Omental fat pad (tissue), 4 donors: ENCODE data around the gene HOXB2. TPM values are rescaled to one million over a fixed set of nuclear protein-coding genes. Genes with fewer than 3 reads are reported as not detected.
"Not testable (repeated sequence)": the region's sequence is repeated elsewhere in the genome, so short reads cannot be mapped to it uniquely, and the experiment has no call there.

Source experiments
- ATAC-seq: fragments of 150-250 bp; one replicate; pipeline ENCODE4 v1.9.1; 2016; ENCODE audit warnings: mild to moderate bottlenecking, moderate library complexity; ENCODE audit not compliant: low FRiP score
- DNase-seq: peaks from one replicate; pipeline ENCODE4 v3.0.0-alpha.2; 2019; ENCODE audit warnings: low spot score
- total RNA-seq, 4 donors: library from RNA; depleted of rRNA; stranded (reverse); fragments of >200 nt; gene quantifications; one replicate each; pipeline ENCODE4 v1.1.0, GENCODE V29; 2016
- TF ChIP-seq, protein P1 (sequence below), 3 donors: fragments of 450-650 bp; IDR thresholded peaks; one replicate each; pipeline ENCODE4 v1.5.1; 2016 to 2017; ENCODE audit warnings: antibody characterized with exemption in 3 of 3, mild to moderate bottlenecking in 3 of 3, moderate library complexity in 2 of 3

The HOXB2 gene
- total RNA-seq, 4 donors from 2014 or later, result 9.7 to 35.2 (median 16.3) TPM

DNA sequence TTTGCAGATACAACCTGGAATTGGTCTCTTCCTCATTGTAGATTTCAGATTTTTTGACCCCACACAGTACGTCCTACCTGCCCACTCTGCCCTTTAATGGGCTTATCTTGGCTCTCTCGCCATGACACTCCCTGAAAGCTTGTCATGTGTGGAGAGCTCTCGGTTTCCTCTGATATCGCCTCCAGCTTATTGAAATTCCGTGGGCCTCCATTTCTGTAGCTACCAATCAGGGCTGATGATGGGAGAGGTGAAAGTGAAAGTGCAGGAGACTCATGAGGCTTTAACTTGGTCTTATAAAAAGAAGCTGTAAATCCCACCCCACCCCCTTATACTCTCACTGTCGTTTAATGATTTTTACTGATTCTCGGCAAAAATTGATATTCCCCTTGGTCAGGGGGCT, 31.8 kb downstream of the HOXB2 start:
- TF ChIP-seq, protein P1, sequence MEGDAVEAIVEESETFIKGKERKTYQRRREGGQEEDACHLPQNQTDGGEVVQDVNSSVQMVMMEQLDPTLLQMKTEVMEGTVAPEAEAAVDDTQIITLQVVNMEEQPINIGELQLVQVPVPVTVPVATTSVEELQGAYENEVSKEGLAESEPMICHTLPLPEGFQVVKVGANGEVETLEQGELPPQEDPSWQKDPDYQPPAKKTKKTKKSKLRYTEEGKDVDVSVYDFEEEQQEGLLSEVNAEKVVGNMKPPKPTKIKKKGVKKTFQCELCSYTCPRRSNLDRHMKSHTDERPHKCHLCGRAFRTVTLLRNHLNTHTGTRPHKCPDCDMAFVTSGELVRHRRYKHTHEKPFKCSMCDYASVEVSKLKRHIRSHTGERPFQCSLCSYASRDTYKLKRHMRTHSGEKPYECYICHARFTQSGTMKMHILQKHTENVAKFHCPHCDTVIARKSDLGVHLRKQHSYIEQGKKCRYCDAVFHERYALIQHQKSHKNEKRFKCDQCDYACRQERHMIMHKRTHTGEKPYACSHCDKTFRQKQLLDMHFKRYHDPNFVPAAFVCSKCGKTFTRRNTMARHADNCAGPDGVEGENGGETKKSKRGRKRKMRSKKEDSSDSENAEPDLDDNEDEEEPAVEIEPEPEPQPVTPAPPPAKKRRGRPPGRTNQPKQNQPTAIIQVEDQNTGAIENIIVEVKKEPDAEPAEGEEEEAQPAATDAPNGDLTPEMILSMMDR (IDR thresholded peaks at IDR 0.05), result no peak
- DNase-seq (no peak), ATAC-seq (no peak)

DNA sequence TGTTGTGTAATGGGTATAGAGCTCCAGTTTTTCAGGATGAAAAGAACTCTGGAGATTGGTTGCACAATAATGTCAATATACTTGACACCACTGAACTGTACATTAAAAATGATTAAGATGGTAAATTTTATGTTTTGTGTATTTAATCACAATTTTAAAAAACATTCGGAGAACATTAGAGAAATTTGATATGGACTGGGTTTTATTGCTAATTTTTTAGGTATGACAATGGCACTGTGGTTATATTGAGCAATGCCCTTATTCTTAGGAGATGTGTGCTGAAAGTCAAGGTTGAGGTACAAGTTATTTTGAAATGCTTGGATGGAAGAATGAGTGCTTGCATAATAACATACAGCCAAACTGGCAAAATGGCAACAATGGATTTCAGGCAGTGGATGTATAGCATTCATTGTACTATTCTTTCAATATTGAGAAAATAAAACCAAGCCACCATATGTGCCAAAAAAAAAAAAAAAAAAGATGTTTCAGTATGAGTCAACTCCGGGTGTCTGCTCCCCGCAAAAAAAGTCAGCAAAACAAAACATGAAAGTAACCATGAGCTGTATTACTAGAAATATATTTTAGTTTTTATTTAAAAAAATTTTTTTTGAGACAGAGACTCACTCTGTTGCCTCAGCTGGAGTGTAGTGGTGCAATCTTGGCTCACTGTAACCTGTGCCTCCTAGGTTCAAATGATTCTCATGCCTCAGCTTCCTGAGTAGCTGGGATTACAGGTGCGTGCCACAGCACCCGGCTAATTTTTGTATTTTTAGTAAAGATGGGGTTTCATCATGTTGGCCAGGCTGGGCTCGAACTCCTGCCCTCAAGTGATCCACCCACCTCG, 33.9 kb downstream of the HOXB2 start:
- no peak for ATAC-seq
- no peak for DNase-seq
- TF ChIP-seq, protein P1 (IDR thresholded peaks at IDR 0.05), result no peak

DNA sequence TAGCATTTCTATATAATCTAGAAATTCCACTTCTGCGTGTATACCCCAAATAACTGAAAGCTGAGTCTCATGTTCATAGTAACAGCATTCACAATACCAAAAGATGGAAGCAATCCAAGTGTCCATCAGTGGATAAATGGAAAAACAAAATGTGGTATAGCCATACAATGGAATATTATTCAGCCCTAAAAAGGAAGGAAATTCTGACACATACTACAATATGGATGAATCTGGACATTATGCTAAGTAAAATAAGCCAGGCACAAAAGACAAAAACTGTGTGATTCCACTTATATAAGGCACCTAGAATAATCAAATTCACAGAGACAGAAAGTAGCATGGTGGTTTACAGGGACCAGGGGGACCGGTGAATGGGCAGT, 34.5 kb downstream of the HOXB2 start:
- ATAC-seq (no peak), DNase-seq (no peak)
- TF ChIP-seq, protein P1 (IDR thresholded peaks at IDR 0.05), result no peak

DNA sequence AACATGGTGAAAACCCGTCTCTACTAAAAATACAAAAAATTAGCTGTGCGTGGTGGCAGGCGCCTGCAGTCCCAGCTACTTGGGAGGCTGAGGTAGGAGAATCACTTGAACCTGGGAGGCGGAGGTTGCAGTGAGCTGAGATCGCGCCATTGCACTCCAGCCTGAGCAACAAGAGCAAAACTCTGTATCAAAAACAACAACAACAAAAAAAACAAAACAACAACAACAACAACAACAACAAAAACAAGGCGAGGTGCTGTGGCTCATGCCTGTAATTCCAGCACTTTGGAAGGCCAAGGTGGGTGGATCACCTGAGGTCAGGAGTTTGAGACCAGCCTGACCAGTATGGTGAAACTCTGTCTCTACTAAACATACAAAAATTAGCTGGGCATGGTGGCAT, 35.2 kb downstream of the HOXB2 start:
- not testable (repeated sequence) for ATAC-seq, DNase-seq

DNA sequence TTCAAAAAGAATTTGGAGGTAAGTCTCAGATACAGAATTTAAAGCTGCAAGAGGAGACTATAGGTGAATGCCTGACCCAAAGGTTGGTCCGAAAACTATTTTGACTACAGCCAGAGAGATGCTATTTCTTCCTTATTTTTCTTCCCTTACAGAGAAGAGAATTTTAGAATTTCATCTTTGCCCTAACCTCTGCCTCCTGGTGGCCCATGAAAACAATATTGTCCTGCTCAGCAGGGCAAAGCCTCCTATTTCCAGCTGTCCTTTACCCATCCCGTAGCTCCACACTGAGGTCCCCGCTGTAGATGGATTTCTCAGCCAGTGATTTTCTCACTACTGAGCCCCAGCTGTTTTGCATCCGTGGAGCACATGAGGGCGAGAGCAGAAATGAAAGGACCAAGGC, 38.7 kb downstream of the HOXB2 start:
- ATAC-seq, result no peak
- TF ChIP-seq, protein P1 (IDR thresholded peaks at IDR 0.05), result no peak

DNA sequence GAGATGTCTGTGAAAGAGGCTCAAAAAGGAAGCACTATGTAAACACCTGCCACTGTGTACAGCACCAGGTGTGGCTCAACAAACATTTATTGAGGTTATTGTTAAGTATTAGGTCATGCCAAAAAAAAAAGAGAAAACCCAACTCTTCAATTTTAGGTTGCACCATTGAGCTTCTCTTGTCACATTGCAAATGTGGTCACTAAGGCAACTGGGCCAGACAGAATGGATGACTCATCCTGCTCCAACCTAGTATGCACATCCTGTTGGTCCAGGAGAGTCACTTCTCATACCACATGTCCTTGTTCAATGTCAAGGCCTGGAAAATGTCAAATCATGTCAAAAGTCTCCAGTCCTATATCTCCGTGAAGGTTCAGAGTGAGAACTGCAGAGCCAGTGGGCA, 39.1 kb downstream of the HOXB2 start:
- ATAC-seq, result peak; percentile 50
- TF ChIP-seq, protein P1 (IDR thresholded peaks at IDR 0.05), result no peak
- no peak for DNase-seq

More for the DNA sequence above, 38.7 kb downstream of the HOXB2 start:
- no peak for DNase-seq

DNA sequence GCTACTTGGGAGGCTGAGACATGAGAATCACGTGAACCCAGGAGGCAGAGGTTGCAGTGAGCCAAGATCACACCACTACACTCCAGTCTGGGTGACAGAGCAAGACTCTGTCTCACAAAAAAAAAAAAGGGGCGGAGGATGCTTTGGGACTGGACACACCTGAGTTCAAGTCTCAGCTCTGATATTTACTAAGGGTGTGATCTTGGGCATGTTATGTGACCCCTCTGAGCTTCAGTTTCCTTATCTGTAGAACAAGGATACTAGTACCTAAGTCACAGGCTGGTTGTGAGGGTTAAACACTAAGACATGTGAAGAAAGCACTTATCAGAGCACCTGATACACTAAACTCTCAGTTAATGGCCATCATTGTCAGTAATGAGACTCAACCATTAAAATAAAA, 40.0 kb downstream of the HOXB2 start:
- ATAC-seq (no peak), DNase-seq (no peak)
- TF ChIP-seq, protein P1 (IDR thresholded peaks at IDR 0.05), result no peak
